HepG2 (cell line): ENCODE measurements around the gene OR51D1. TPM values are rescaled to one million over a fixed set of nuclear protein-coding genes. Genes with fewer than 3 reads are reported as not detected.

Source experiments
- ATAC-seq: fragments of 200-7000 bp; cut with Tn5 transposase; 3 replicates; pipeline ENCODE4 v1.9.1; 2020; ENCODE audit warnings: mild to moderate bottlenecking, moderate library complexity
- BruUV-seq: library from RNA; stranded (reverse); fragments of 400-500 nt; replicated peaks from 2 replicates; lab custom pipeline; 2021; lab: Mats Ljungman, UMichigan
- CTCF ChIA-PET: fragments of 300-600 bp; formaldehyde crosslinking; extraction: SDS; loops from one replicate; lab custom pipeline; 2021; ENCODE audit warnings: low total read pairs, inconsistent platforms, low intra/inter-chr PET ratio; lab: Yijun Ruan, JAX
- POLR2A ChIA-PET: fragments of 350-600 bp; sonication (Branson Sonifier 250); formaldehyde crosslinking; loops from one replicate; lab custom pipeline; 2020; ENCODE audit warnings: antibody characterized with exemption, inconsistent platforms; lab: Yijun Ruan, JAX
- DNase-seq: peaks from one replicate; pipeline ENCODE4 v3.0.0-alpha.2; 2015; ENCODE audit warnings: low spot score
- FAIRE-seq: peaks from 3 replicates; lab custom pipeline; 2011; peaks lifted over from hg19 to GRCh38; lab: Jason Lieb, UNC
- H2AFZ ChIP-seq: one replicate; pipeline ENCODE4 v1.6.1; 2011; ENCODE audit warnings: low read length, inconsistent platforms
- H3K27ac ChIP-seq: fragments of 300-600 bp; 3 replicates; pipeline ENCODE4 v1.8.0; 2011; ENCODE audit warnings: mixed run types, mild to moderate bottlenecking, mixed read lengths, low read length, inconsistent platforms; ENCODE audit not compliant: insufficient read depth; ENCODE audit errors: extremely low read length
- H3K27me3 ChIP-seq, 2 experiments: fragments of 200-600 bp in 1 of 2; 2 replicates in 1 of 2; 3 replicates in 1 of 2; pipeline versions ENCODE4 v1.6.0 to v1.8.0; 2011; ENCODE audit warnings: low read length in 2 of 2, mild to moderate bottlenecking in 2 of 2, moderate library complexity in 2 of 2, inconsistent platforms in 1 of 2; ENCODE audit not compliant: insufficient read depth in 2 of 2, control insufficient read depth in 1 of 2
- H3K36me3 ChIP-seq, 2 experiments: fragments of 200-600 bp in 1 of 2; replicated peaks in 1 of 2; 2 replicates in 1 of 2; 3 replicates in 1 of 2; pipeline versions ENCODE4 v1.5.1 to v1.8.0; 2011; ENCODE audit warnings: low read length in 2 of 2, inconsistent platforms in 1 of 2; ENCODE audit not compliant: insufficient read depth in 2 of 2, control insufficient read depth in 1 of 2
- H3K4me1 ChIP-seq: 2 replicates; pipeline ENCODE4 v1.5.1; 2012; ENCODE audit warnings: low read length, inconsistent platforms; ENCODE audit not compliant: insufficient read depth
- H3K4me2 ChIP-seq: 2 replicates; pipeline ENCODE4 v1.6.0; 2011; ENCODE audit warnings: low read depth, low read length, inconsistent platforms
- H3K4me3 ChIP-seq, 3 experiments: fragments of 200-600 bp in 1 of 3; sonication (generic), shearing (Covaris generic) in 1 of 3; replicated peaks in 1 of 3; 2 replicates each; pipeline ENCODE4 v1.5.1; 2011 to 2016; ENCODE audit warnings: low read length in 3 of 3, inconsistent platforms in 2 of 3, low read depth in 2 of 3, mild to moderate bottlenecking in 2 of 3, control low read depth in 1 of 3, mixed read lengths in 1 of 3; ENCODE audit not compliant: insufficient read depth in 1 of 3
- H3K79me2 ChIP-seq: one replicate; pipeline ENCODE4 v1.6.1; 2011; ENCODE audit warnings: low read length, inconsistent platforms; ENCODE audit not compliant: insufficient read depth
- H3K9ac ChIP-seq: 2 replicates; pipeline ENCODE4 v1.6.0; 2011; ENCODE audit warnings: mild to moderate bottlenecking, low read depth, low read length, inconsistent platforms; ENCODE audit not compliant: insufficient read depth
- H3K9me3 ChIP-seq: 2 replicates; pipeline ENCODE4 v1.5.1; 2012; ENCODE audit warnings: mild to moderate bottlenecking, low read length
- H4K20me1 ChIP-seq: 2 replicates; pipeline ENCODE4 v1.6.0; 2011; ENCODE audit warnings: inconsistent platforms, mild to moderate bottlenecking, low read length, moderate library complexity; ENCODE audit not compliant: insufficient read depth
- FOXM1 ChIP-seq: sonication (generic); formaldehyde crosslinking; IDR thresholded peaks from 2 replicates; pipeline ENCODE4 v1.5.0; 2020; ENCODE audit warnings: missing genetic modification reagents
- KAT7 ChIP-seq: IDR thresholded peaks from 2 replicates; pipeline ENCODE4 v1.6.1; 2018; ENCODE audit warnings: borderline replicate concordance, missing compliant biosample characterization
- KAT8 ChIP-seq: IDR thresholded peaks from 2 replicates; pipeline ENCODE4 v1.6.1; 2016; ENCODE audit warnings: missing genetic modification reagents, missing compliant biosample characterization
- NCOA2 ChIP-seq: sonication (generic); formaldehyde crosslinking; IDR thresholded peaks from 2 replicates; pipeline ENCODE4 v1.8.0; 2022; ENCODE audit warnings: inconsistent platforms
- RBM39 ChIP-seq: fragments of 200-400 bp; formaldehyde crosslinking; IDR thresholded peaks from one replicate; pipeline ENCODE4 v1.6.1; 2018; ENCODE audit warnings: antibody characterized with exemption, mild to moderate bottlenecking, low read depth, low read length; ENCODE audit not compliant: poor library complexity, severe bottlenecking
- SP2 ChIP-seq: sonication (generic); formaldehyde crosslinking; IDR thresholded peaks from 2 replicates; pipeline ENCODE4 v1.5.1; 2020; ENCODE audit warnings: mild to moderate bottlenecking, missing genetic modification reagents
- STAT5B ChIP-seq: sonication (generic); formaldehyde crosslinking; IDR thresholded peaks from 2 replicates; pipeline ENCODE4 v1.4.0; 2020; ENCODE audit warnings: missing genetic modification reagents
- ZNF614 ChIP-seq: IDR thresholded peaks from 2 replicates; pipeline ENCODE4 v1.6.1; 2018; ENCODE audit warnings: missing biosample characterization, missing genetic modification reagents, inconsistent platforms, borderline replicate concordance
- ZNF672 ChIP-seq: sonication (generic); formaldehyde crosslinking; IDR thresholded peaks from 2 replicates; pipeline ENCODE4 v1.8.1; 2022; ENCODE audit warnings: missing genetic modification reagents
- ZNF709 ChIP-seq: sonication (generic); formaldehyde crosslinking; IDR thresholded peaks from 2 replicates; pipeline ENCODE4 v1.5.0; 2020; ENCODE audit warnings: mild to moderate bottlenecking, missing genetic modification reagents
- WGBS: methylation state at CpG from one replicate; pipeline ENCODE4 v1.1.6; 2017; ENCODE audit warnings: low lambda C conversion rate; 5-methylcytosine and 5-hydroxymethylcytosine counted together
- in situ Hi-C: cut with HindIII; loops from 2 replicates; pipeline ENCODE4 v1.10.0; 2017; ENCODE audit warnings: low pct_unique_long_range_greater_than_20kb; ENCODE audit not compliant: extremely low pct_ligation_motif_present
- intact Hi-C: fragments of 100-400 bp; cut with micrococcal nuclease; formaldehyde crosslinking; loops from one replicate; pipeline ENCODE4 v1.10.0; 2022; ENCODE audit not compliant: unreplicated experiment
- polyA plus RNA-seq, 8 experiments: library from polyadenylated mRNA; depleted of rRNA in 3 of 8; stranded (reverse) in 7 of 8; unstranded in 1 of 8; fragments of >200 nt; fragmentation: Illumina TruSeq in 4 of 8; extraction: Trizol in 4 of 8; gene quantifications; 2 replicates each; pipeline versions ENCODE4 v1.2.1 to v1.2.3, GENCODE V29; 2011 to 2016; ENCODE audit warnings: low read depth in 4 of 8, missing spikeins in 1 of 8, mixed read lengths in 1 of 8; ENCODE audit not compliant: insufficient read depth in 1 of 8
- total RNA-seq, 5 experiments: library from RNA; depleted of rRNA; stranded (reverse); fragments of >200 nt; fragmentation: Illumina TruSeq; extraction: Trizol; gene quantifications; 2 replicates each; pipeline ENCODE4 v1.2.3, GENCODE V29; 2016; ENCODE audit warnings: low read depth in 1 of 5

OR51D1 gene
- total and polyA plus RNA-seq, 2 of the 13 experiments (the other 11 are each of a cell fraction or from before 2014, with no cell fraction given), result not detected

- ChIA-PET CTCF (no interaction called here), POLR2A (no interaction called here)
- no peaks in the 10 kb centered on the region for H3K36me3 ChIP-seq
- FAIRE-seq (no peak), ATAC-seq (no peak), DNase-seq (no peak)
- H3K27me3 ChIP-seq, result no peaks in the 10 kb centered on the region; a peak in 1 of 5 replicates
- TF ChIP-seq ZNF614 (CRISPR knock-in tag), result no peak
- no peak for TF ChIP-seq KAT8 (CRISPR knock-in tag)
- no peak for TF ChIP-seq FOXM1
- no peak for TF ChIP-seq ZNF709 (CRISPR knock-in tag)
- no peak for TF ChIP-seq KAT7 (CRISPR knock-in tag)
- no peak for TF ChIP-seq NCOA2 (CRISPR knock-in tag)
- no peak for TF ChIP-seq RBM39
- no peak for TF ChIP-seq SP2 (CRISPR knock-in tag)
- TF ChIP-seq ZNF672 (CRISPR knock-in tag), result no peak
- no peak overlapping the region for H3K4me2 ChIP-seq
- no TSS peak for BruUV-seq
- no peaks in the 10 kb centered on the region for H3K79me2 ChIP-seq
- H4K20me1 ChIP-seq, result no peaks in the 10 kb centered on the region
- in situ Hi-C loops, result no loop called here
- no peak overlapping the region for H3K9ac ChIP-seq
- no peak overlapping the region for H3K4me3 ChIP-seq
- intact Hi-C loops, result no loop called here
- no peaks in the 10 kb centered on the region for H3K9me3 ChIP-seq
- H3K4me1 ChIP-seq, result no peaks in the 10 kb centered on the region
- WGBS, result 0% methylated on average over 2 of the region's 2 CpGs
- H2AFZ ChIP-seq, result no peak overlapping the region
- H3K27ac ChIP-seq, result no peak overlapping the region
Observed at GRCh38 chr11:4665424-4665823, 28.1 kb downstream of the OR51D1 start.

GRCh38 chr11:4671741-4672140 lies 34.5 kb downstream of the OR51D1 start:
- Histone ChIP-seq H3K4me1 (no peaks in the 10 kb centered on the region), H3K79me2 (no peaks in the 10 kb centered on the region), H3K27me3 (peaks cover 0 to 7% of the 10 kb centered on the region in 2 experiments; a peak in 2 of 5 replicates), H2AFZ (no peak overlapping the region), H4K20me1 (no peaks in the 10 kb centered on the region), H3K4me3 (no peak overlapping the region), H3K36me3 (no peaks in the 10 kb centered on the region), H3K27ac (no peak overlapping the region), H3K4me2 (no peak overlapping the region), H3K9me3 (no peaks in the 10 kb centered on the region), H3K9ac (no peak overlapping the region)
- FAIRE-seq, result no peak
- WGBS, result 0% methylated on average over 2 of the region's 2 CpGs
- intact Hi-C loops (no loop called here), in situ Hi-C loops (no loop called here)
- POLR2A ChIA-PET, result no interaction called here
- no peak for ATAC-seq
- CTCF ChIA-PET, result no interaction called here
- TF ChIP-seq STAT5B, result no peak
- no TSS peak for BruUV-seq
- no peak for DNase-seq
